Measurements from ENCODE around the gene CDKN1C. TPM values are rescaled to one million over a fixed set of nuclear protein-coding genes. Genes with fewer than 3 reads are reported as not detected.

Gene CDKN1C
- total RNA-seq, 1 donor from 2014 or later, result 1.4 TPM

- Mint-ChIP-seq H3K4me3 (peak overlapping the region; percentile 80), H3K4me1 (peaks cover 28% of the 10 kb centered on the region), H3K27me3 (no peaks in the 10 kb centered on the region), H3K27ac (peak overlapping the region; percentile 77), H3K9me3 (no peaks in the 10 kb centered on the region), H3K36me3 (ENCODE audit: low read depth) (no peaks in the 10 kb centered on the region)
- DNase-seq, result no peak
- intact Hi-C loops (cut with micrococcal nuclease), result loop anchor here (5.0 kb wide), 2 partner anchors 156 to 599 kb away; partner anchors contain the start of genes C11orf21, CARS1 and TSPAN32
- ATAC-seq (ENCODE audit: low read depth), result no peak
- ChIA-PET POLR2A (interaction anchor here (0.6 to 3.2 kb wide), 6 partner anchors 8 to 501 kb away, joined by 3 to 16 read pairs (median 5); partner anchors contain the start of gene TSSC4), CTCF (interaction anchor here (2.3 to 2.5 kb wide), 2 partner anchors 9 to 14 kb away, joined by 11 to 15 read pairs; no protein-coding TSS in a partner anchor)
- TF ChIP-seq, protein P1, sequence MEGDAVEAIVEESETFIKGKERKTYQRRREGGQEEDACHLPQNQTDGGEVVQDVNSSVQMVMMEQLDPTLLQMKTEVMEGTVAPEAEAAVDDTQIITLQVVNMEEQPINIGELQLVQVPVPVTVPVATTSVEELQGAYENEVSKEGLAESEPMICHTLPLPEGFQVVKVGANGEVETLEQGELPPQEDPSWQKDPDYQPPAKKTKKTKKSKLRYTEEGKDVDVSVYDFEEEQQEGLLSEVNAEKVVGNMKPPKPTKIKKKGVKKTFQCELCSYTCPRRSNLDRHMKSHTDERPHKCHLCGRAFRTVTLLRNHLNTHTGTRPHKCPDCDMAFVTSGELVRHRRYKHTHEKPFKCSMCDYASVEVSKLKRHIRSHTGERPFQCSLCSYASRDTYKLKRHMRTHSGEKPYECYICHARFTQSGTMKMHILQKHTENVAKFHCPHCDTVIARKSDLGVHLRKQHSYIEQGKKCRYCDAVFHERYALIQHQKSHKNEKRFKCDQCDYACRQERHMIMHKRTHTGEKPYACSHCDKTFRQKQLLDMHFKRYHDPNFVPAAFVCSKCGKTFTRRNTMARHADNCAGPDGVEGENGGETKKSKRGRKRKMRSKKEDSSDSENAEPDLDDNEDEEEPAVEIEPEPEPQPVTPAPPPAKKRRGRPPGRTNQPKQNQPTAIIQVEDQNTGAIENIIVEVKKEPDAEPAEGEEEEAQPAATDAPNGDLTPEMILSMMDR (IDR thresholded peaks at IDR 0.05), result no peak
These were observed 15.7 kb upstream of the CDKN1C start for GRCh38 chr11:2901196-2901796.

- no peak for DNase-seq
- ChIA-PET POLR2A (interaction anchor here (0.6 to 1.5 kb wide), 2 partner anchors 11 to 454 kb away, joined by 3 read pairs; no protein-coding TSS in a partner anchor), CTCF (no interaction called here)
- H3K27ac Mint-ChIP-seq, result no peak overlapping the region
- H3K36me3 Mint-ChIP-seq (ENCODE audit: low read depth), result no peaks in the 10 kb centered on the region
- H3K4me1 Mint-ChIP-seq, result peaks cover 28% of the 10 kb centered on the region
- H3K27me3 Mint-ChIP-seq, result no peaks in the 10 kb centered on the region
- H3K4me3 Mint-ChIP-seq, result peak overlapping the region; percentile 16
- TF ChIP-seq, protein P1 (IDR thresholded peaks at IDR 0.05), result no peak
- intact Hi-C loops (cut with micrococcal nuclease), result no loop called here
- H3K9me3 Mint-ChIP-seq, result no peaks in the 10 kb centered on the region
- ATAC-seq (ENCODE audit: low read depth), result no peak
These were observed 13.7 kb upstream of the CDKN1C start for GRCh38 chr11:2899080-2899783.

DNA sequence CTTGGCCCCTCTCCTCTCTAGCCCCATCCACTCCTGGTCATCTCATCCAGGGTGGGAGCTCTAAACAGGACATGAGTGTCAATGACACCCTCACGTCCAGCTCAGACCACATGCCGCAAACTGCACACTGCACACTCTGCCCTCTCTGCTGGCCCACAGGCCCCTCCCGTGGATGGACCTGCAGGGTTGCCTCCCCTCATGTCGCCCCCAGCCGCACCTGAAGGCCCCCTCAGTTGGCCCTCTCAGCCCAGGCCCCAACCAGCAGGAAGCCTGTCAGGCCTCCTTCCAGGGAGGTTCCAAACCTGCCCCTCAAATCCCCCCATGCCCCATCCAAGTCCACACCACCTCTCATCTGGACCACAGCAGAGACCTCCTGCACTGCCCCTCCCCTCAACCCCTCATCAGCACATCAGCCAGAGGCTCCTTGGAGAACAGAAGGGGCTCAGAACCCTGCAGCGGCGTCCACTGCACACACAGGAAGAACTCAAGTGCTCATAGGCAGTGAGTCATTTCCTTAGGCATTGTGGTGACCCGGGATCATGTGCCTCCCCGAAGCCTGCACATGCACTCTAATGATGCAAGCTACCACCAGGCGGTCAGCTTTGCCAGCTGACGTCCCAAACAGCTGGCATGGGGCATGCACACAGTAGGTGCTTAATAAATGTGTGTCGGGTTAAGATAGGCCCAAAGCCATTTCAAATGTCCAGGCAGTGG lies 12.9 kb upstream of the CDKN1C start:
- no peak for DNase-seq

GRCh38 chr11:2897048-2897447 lies 11.5 kb upstream of the CDKN1C start:
- Mint-ChIP-seq H3K9me3 (no peaks in the 10 kb centered on the region), H3K4me1 (peaks cover 24% of the 10 kb centered on the region), H3K27ac (no peak overlapping the region), H3K4me3 (no peak overlapping the region), H3K36me3 (ENCODE audit: low read depth) (no peaks in the 10 kb centered on the region), H3K27me3 (no peaks in the 10 kb centered on the region)
- ChIA-PET CTCF (no interaction called here), POLR2A (no interaction called here)
- intact Hi-C loops (cut with micrococcal nuclease), result no loop called here
- no peak for DNase-seq
- no peak for ATAC-seq (ENCODE audit: low read depth)
- TF ChIP-seq, protein P1 (IDR thresholded peaks at IDR 0.05), result no peak

More for the DNA sequence above, 12.9 kb upstream of the CDKN1C start:
- ChIA-PET POLR2A (interaction anchor here (0.6 to 1.5 kb wide), 2 partner anchors 11 to 453 kb away, joined by 3 read pairs; no protein-coding TSS in a partner anchor), CTCF (no interaction called here)
- no peaks in the 10 kb centered on the region for H3K9me3 Mint-ChIP-seq
- no peak overlapping the region for H3K4me3 Mint-ChIP-seq
- no peaks in the 10 kb centered on the region for H3K36me3 Mint-ChIP-seq (ENCODE audit: low read depth)
- peaks cover 24% of the 10 kb centered on the region for H3K4me1 Mint-ChIP-seq
- TF ChIP-seq, protein P1 (IDR thresholded peaks at IDR 0.05), result no peak
- no peak for ATAC-seq (ENCODE audit: low read depth)
- intact Hi-C loops (cut with micrococcal nuclease), result no loop called here
- no peaks in the 10 kb centered on the region for H3K27me3 Mint-ChIP-seq
- no peak overlapping the region for H3K27ac Mint-ChIP-seq

All from activated B cell treated with CpG ODN at 0.5 μM for 24 hours (primary cell).